H1 (cell line): ENCODE data around the gene MIF4GD. TPM values are rescaled to one million over a fixed set of nuclear protein-coding genes. Genes with fewer than 3 reads are reported as not detected.

ENCODE experiments used
- BACH1 ChIP-seq: IDR thresholded peaks from 2 replicates; pipeline ENCODE4 v1.6.1; 2012; ENCODE audit warnings: low read length, improper control_type of control experiment
- EGR1 ChIP-seq: IDR thresholded peaks from 2 replicates; pipeline ENCODE4 v1.6.1; 2011; ENCODE audit warnings: low read depth, low read length, borderline replicate concordance
- PHF8 ChIP-seq: fragments of 200-600 bp; sonication (generic); conservative IDR thresholded peaks from 2 replicates; pipeline ENCODE4 v1.7.1; 2012; ENCODE audit warnings: low read depth, mild to moderate bottlenecking, inconsistent platforms, low read length, moderate library complexity
- POLR2A ChIP-seq, 2 experiments: IDR thresholded peaks; 1 replicate in 1 of 2; 2 replicates in 1 of 2; pipeline ENCODE4 v1.6.1; 2011; ENCODE audit warnings: low read depth in 2 of 2, low read length in 2 of 2, mild to moderate bottlenecking in 2 of 2; ENCODE audit errors: control extremely low read depth in 1 of 2
- SAP30 ChIP-seq: fragments of 300-600 bp; sonication (generic); IDR thresholded peaks from 2 replicates; pipeline ENCODE4 v1.7.1; 2012; ENCODE audit warnings: low read length, moderate library complexity, mild to moderate bottlenecking, inconsistent platforms; ENCODE audit not compliant: insufficient read depth, insufficient replicate concordance
- SIN3A ChIP-seq, 2 experiments: IDR thresholded peaks in 1 of 2; conservative IDR thresholded peaks in 1 of 2; 2 replicates each; pipeline ENCODE4 v1.6.1; 2011 to 2012; ENCODE audit warnings: low read length in 2 of 2, improper control_type of control experiment in 1 of 2, low read depth in 1 of 2, mild to moderate bottlenecking in 1 of 2
- SIRT6 ChIP-seq: IDR thresholded peaks from one replicate; pipeline ENCODE4 v1.7.1; 2012; ENCODE audit warnings: low read length, inconsistent platforms
- polyA plus RNA-seq, 7 experiments: library from polyadenylated mRNA; depleted of rRNA in 3 of 7; stranded (reverse) in 5 of 7; unstranded in 2 of 7; fragments of >200 nt in 5 of 7; fragments of 200-250 nt in 2 of 7; gene quantifications; 1 replicate in 5 of 7; 2 replicates in 1 of 7; 4 replicates in 1 of 7; pipeline versions ENCODE4 v1.2.1 to v1.2.3, GENCODE V29; 2011 to 2013; ENCODE audit warnings: missing spikeins in 2 of 7, mixed read lengths in 2 of 7
- total RNA-seq: library from RNA; stranded (reverse); fragmentation: NEBNext Ultra II Directional; extraction: Animal tissue kit (Norgen Biotek cat#: 25700); gene quantifications from 2 replicates; pipeline ENCODE4 v1.2.1, GENCODE V29; 2021
- TF ChIP-seq, protein P1 (sequence below): IDR thresholded peaks from 2 replicates; pipeline ENCODE4 v1.6.1; 2012; ENCODE audit warnings: inconsistent platforms
- TF ChIP-seq, protein P2 (sequence below), 3 experiments: IDR thresholded peaks; 1 replicate in 2 of 3; 2 replicates in 1 of 3; pipeline versions ENCODE4 v1.5.1 to v1.6.1; 2011; ENCODE audit warnings: low read length in 3 of 3, mild to moderate bottlenecking in 3 of 3, inconsistent platforms in 2 of 3, low read depth in 1 of 3, moderate library complexity in 1 of 3; ENCODE audit not compliant: insufficient read depth in 1 of 3; ENCODE audit errors: control extremely low read depth in 1 of 3

Gene MIF4GD
- total and polyA plus RNA-seq, 2 of the 8 experiments (the other 6 are each of a cell fraction or from before 2014, with no cell fraction given) = 16.1 to 51.1 TPM

DNA sequence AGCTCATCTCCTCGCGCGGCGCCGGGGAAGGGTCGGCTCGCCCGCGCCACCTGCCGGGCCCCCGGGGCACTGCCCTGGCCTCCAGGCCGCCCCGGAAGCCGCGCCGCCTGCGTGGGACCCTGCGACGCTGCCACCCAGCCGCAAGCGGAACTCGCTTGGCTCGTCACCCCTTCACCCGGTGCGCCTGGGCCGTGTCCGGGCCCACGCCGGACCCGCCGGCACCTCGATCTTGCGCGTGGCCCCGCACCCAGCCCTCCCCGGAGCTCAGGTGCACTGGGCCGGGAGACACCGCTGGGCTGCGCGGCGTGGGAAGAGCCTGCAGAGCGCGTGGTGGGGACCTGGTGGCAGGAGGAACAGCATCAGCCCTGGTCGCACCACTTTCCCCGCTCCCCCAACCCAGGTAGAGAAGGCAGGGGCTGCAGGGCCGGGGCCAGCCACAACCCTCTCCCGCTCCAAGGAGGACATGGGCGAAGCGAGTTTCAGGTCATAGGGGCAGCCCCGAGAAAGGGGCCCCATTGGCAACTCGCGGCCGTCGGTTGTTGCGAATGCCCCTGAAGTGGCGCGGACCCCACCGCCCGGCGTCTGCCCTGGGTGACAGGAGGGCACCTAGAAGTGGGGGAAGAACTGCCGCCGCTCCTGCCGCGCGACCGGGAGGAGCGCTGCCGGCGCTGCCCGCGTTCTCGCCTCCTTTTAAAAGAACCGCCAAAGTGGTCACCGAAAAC lies 363 bp upstream of the MIF4GD start (continued):
- TF ChIP-seq, protein P1, sequence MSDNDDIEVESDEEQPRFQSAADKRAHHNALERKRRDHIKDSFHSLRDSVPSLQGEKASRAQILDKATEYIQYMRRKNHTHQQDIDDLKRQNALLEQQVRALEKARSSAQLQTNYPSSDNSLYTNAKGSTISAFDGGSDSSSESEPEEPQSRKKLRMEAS = 0 out of 2 replicates have a peak, but pooled peaks have one; percentile 9
- TF ChIP-seq SIN3A (conservative IDR thresholded peaks at IDR 0.05 in 1 of 2, IDR thresholded peaks at IDR 0.05 in 1 of 2; ENCODE audit: low read depth in 1 of 2, low read length in 2 of 2) = peak in 1 of 2 experiments; percentile 60; a peak in 2 of 4 replicates
- TF ChIP-seq SIRT6 = no peak
- TF ChIP-seq SAP30 = no peak
- peak in 1 of 2 experiments; percentile 16; a peak in 1 of 3 replicates for TF ChIP-seq POLR2A (IDR thresholded peaks at IDR 0.05; ENCODE audit: control extremely low read depth in 1 of 2, low read depth in 2 of 2, low read length in 2 of 2)
- no peak for TF ChIP-seq EGR1
- TF ChIP-seq, protein P2, sequence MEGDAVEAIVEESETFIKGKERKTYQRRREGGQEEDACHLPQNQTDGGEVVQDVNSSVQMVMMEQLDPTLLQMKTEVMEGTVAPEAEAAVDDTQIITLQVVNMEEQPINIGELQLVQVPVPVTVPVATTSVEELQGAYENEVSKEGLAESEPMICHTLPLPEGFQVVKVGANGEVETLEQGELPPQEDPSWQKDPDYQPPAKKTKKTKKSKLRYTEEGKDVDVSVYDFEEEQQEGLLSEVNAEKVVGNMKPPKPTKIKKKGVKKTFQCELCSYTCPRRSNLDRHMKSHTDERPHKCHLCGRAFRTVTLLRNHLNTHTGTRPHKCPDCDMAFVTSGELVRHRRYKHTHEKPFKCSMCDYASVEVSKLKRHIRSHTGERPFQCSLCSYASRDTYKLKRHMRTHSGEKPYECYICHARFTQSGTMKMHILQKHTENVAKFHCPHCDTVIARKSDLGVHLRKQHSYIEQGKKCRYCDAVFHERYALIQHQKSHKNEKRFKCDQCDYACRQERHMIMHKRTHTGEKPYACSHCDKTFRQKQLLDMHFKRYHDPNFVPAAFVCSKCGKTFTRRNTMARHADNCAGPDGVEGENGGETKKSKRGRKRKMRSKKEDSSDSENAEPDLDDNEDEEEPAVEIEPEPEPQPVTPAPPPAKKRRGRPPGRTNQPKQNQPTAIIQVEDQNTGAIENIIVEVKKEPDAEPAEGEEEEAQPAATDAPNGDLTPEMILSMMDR (IDR thresholded peaks at IDR 0.05; ENCODE audit: control extremely low read depth in 1 of 3, insufficient read depth in 1 of 3, low read depth in 1 of 3, low read length in 3 of 3) = peak; percentile 80 to 87 (median 86)
- peak; percentile 46; the same call in 1 of the 2 replicates for TF ChIP-seq BACH1
- peak; percentile 31; the same call in 1 of the 2 replicates for TF ChIP-seq PHF8
